Loucy (cell line): ENCODE data around the gene FUT7.

Source experiments
- H2AFZ ChIP-seq: fragments of 200-600 bp; sonication (generic); 2 replicates; pipeline ENCODE4 v1.6.0; 2016; ENCODE audit warnings: antibody characterized with exemption, mild to moderate bottlenecking, low read length, moderate library complexity
- H3F3A ChIP-seq: fragments of 200-600 bp; 2 replicates; pipeline ENCODE4 v1.6.0; 2016; ENCODE audit warnings: antibody characterized with exemption, low read depth, mild to moderate bottlenecking
- H3K27me3 ChIP-seq: fragments of 200-600 bp; sonication (generic); 2 replicates; pipeline ENCODE4 v1.6.1; 2014; ENCODE audit warnings: low read length, mild to moderate bottlenecking; ENCODE audit not compliant: insufficient read depth, poor library complexity, severe bottlenecking
- H3K36me3 ChIP-seq: fragments of 200-600 bp; sonication (generic); 2 replicates; pipeline ENCODE4 v1.6.1; 2016; ENCODE audit warnings: low read length; ENCODE audit not compliant: insufficient read depth
- H3K4me1 ChIP-seq: fragments of 200-600 bp; sonication (generic); 2 replicates; pipeline ENCODE4 v1.5.1; 2014; ENCODE audit warnings: low read length, mild to moderate bottlenecking; ENCODE audit not compliant: insufficient read depth, poor library complexity, severe bottlenecking
- H3K4me2 ChIP-seq: fragments of 200-600 bp; sonication (generic); 2 replicates; pipeline ENCODE4 v1.6.0; 2014; ENCODE audit warnings: antibody characterized with exemption, low read length, low read depth, mild to moderate bottlenecking; ENCODE audit not compliant: poor library complexity, severe bottlenecking
- H3K4me3 ChIP-seq: fragments of 200-600 bp; sonication (generic); 2 replicates; pipeline ENCODE4 v1.5.1; 2014; ENCODE audit warnings: low read length, mild to moderate bottlenecking, mixed read lengths; ENCODE audit not compliant: poor library complexity, severe bottlenecking
- H3K79me2 ChIP-seq: fragments of 200-600 bp; sonication (generic); 2 replicates; pipeline ENCODE4 v1.6.1; 2014; ENCODE audit warnings: low read length; ENCODE audit not compliant: insufficient read depth
- H3K9ac ChIP-seq: fragments of 200-600 bp; sonication (generic); 2 replicates; pipeline ENCODE4 v1.6.0; 2014; ENCODE audit warnings: mild to moderate bottlenecking, low read depth, low read length, moderate library complexity; ENCODE audit not compliant: poor library complexity, severe bottlenecking
- H3K9me2 ChIP-seq: fragments of 200-600 bp; sonication (generic); replicated peaks from 2 replicates; pipeline ENCODE4 v1.6.1; 2016; ENCODE audit warnings: low read depth, low read length, mixed read lengths
- H3K9me3 ChIP-seq: fragments of 200-600 bp; sonication (generic); 2 replicates; pipeline ENCODE4 v1.6.1; 2014; ENCODE audit warnings: mild to moderate bottlenecking, antibody characterized with exemption, low read length, low read depth; ENCODE audit not compliant: insufficient read depth
- H4K20me1 ChIP-seq: fragments of 200-600 bp; sonication (generic); 2 replicates; pipeline ENCODE4 v1.6.0; 2014; ENCODE audit warnings: antibody characterized with exemption, low read length, mild to moderate bottlenecking; ENCODE audit not compliant: insufficient read depth, poor library complexity, severe bottlenecking
- EZH2phosphoT487 ChIP-seq: fragments of 200-600 bp; IDR thresholded peaks from 2 replicates; pipeline ENCODE4 v1.6.1; 2018; ENCODE audit warnings: antibody characterized with exemption, mild to moderate bottlenecking, moderate library complexity, borderline replicate concordance
- TF ChIP-seq, protein P1 (sequence below): fragments of 200-600 bp; sonication (generic); conservative IDR thresholded peaks from 2 replicates; pipeline ENCODE4 v1.5.1; 2014; ENCODE audit warnings: mild to moderate bottlenecking, antibody characterized with exemption, low read length

FUT7 gene

DNA sequence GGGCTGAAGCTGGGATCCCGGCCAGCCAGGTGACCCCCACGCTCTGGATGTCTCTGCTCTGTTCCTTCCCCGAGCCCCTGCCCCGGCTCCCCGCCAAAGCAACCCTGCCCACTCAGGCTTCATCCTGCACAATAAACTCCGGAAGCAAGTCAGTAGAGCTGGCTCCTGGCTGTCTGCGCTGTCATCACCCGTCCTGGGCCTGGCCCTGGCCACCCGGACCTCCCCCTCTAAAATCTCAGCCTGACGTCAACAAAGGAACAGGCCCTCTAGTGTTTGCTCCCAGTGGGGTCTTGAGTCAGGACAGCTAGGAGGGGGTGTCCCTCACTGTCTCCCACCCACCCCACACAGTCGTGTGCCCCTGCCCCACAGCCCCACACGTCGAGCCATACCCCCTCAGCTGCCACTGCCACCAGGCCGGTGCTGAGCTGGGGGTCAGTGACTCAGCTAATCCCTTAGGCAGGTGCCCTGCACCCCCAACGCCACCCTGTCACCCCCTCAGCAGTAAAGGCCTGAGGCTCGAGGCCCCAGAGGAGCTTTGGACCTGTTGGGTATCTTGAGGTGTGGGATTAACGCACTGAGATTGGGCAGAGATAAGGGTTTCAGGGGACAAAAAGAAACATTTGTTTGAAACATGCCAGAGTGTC is 50.2 kb downstream of the FUT7 start:
- H2AFZ ChIP-seq = no peak overlapping the region
- H3K9ac ChIP-seq = no peak overlapping the region
- H3F3A ChIP-seq = no peaks in the 10 kb centered on the region
- H3K79me2 ChIP-seq = no peaks in the 10 kb centered on the region
- TF ChIP-seq, protein P1, sequence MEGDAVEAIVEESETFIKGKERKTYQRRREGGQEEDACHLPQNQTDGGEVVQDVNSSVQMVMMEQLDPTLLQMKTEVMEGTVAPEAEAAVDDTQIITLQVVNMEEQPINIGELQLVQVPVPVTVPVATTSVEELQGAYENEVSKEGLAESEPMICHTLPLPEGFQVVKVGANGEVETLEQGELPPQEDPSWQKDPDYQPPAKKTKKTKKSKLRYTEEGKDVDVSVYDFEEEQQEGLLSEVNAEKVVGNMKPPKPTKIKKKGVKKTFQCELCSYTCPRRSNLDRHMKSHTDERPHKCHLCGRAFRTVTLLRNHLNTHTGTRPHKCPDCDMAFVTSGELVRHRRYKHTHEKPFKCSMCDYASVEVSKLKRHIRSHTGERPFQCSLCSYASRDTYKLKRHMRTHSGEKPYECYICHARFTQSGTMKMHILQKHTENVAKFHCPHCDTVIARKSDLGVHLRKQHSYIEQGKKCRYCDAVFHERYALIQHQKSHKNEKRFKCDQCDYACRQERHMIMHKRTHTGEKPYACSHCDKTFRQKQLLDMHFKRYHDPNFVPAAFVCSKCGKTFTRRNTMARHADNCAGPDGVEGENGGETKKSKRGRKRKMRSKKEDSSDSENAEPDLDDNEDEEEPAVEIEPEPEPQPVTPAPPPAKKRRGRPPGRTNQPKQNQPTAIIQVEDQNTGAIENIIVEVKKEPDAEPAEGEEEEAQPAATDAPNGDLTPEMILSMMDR = no peak
- TF ChIP-seq EZH2phosphoT487 = no peak
- no peaks in the 10 kb centered on the region for H3K9me3 ChIP-seq
- no peaks in the 10 kb centered on the region for H3K9me2 ChIP-seq
- no peaks in the 10 kb centered on the region for H3K36me3 ChIP-seq
- no peaks in the 10 kb centered on the region for H3K4me1 ChIP-seq
- no peak overlapping the region for H3K4me3 ChIP-seq
- no peaks in the 10 kb centered on the region for H3K27me3 ChIP-seq
- H4K20me1 ChIP-seq = no peaks in the 10 kb centered on the region
- H3K4me2 ChIP-seq = no peak overlapping the region

DNA sequence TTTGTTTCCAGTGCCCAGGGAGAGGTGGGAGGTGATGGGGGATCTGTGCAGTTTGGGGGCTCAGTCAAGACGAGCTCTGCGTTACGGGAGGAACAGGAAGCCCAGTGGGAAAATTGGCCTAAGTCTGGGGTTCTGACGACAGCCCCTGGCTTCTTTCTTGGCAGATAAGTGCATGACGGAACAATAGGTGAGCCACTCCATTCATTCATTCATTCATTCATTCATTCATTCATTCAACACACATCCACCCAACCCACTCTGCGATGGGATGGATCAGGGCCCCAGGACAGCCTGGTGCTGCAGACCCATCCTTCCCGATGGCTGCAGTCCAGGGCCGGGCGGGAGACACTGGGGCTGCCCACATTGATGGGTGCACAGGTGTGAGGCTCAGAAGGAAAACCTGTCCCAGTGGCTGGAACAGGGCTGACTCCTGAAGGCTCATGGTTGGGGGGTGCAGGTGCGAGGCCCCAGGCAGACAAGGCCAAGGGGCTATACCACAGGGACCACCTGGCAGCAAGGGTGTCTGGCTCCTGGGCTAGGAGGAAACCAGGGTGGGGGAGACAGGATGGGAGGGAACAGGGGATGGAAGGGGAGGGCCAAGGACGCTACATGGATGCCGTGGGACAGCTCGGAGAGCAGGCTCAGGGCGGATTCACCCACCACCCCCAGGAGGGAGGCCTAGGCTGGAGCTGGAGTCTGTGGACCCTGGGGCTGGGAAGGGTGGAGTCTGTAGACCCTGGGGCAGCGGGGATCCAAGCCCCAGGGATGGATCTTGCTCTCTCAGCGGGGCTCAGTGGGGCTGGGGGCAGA is 51.0 kb downstream of the FUT7 start:
- no peaks in the 10 kb centered on the region for H4K20me1 ChIP-seq
- H3K4me2 ChIP-seq = no peak overlapping the region
- TF ChIP-seq, protein P1 = no peak
- no peak for TF ChIP-seq EZH2phosphoT487
- no peaks in the 10 kb centered on the region for H3K79me2 ChIP-seq
- H3K9ac ChIP-seq = no peak overlapping the region
- no peaks in the 10 kb centered on the region for H3K9me2 ChIP-seq
- no peaks in the 10 kb centered on the region for H3F3A ChIP-seq
- H3K4me1 ChIP-seq = no peaks in the 10 kb centered on the region
- H2AFZ ChIP-seq = no peak overlapping the region
- no peaks in the 10 kb centered on the region for H3K36me3 ChIP-seq
- H3K27me3 ChIP-seq = no peaks in the 10 kb centered on the region
- H3K9me3 ChIP-seq = no peaks in the 10 kb centered on the region
- H3K4me3 ChIP-seq = no peak overlapping the region
